Measurements from ENCODE around the gene RGR. TPM values are rescaled to one million over a fixed set of nuclear protein-coding genes. Genes with fewer than 3 reads are reported as not detected.

The RGR gene
- total RNA-seq, 1 experiment from 2014 or later = not detected

- in situ Hi-C loops (cut with HindIII; ENCODE audit: low pct_unique_long_range_greater_than_20kb, low sequenced_read_pairs) = no loop called here
- no peak for DNase-seq (ENCODE audit: low read depth, low spot score)
Measured at GRCh38 chr10:84204610-84205009, 40.2 kb upstream of the RGR start.

More at GRCh38 chr10:84204610-84205009, 40.2 kb upstream of the RGR start:
- Histone ChIP-seq H3K4me3 (ENCODE audit: low read depth in 2 of 2, low read length in 2 of 2) (no peak overlapping the region), H3K27me3 (ENCODE audit: control insufficient read depth, insufficient read depth, low read length) (peaks cover 20% of the 10 kb centered on the region), H3K36me3 (ENCODE audit: control insufficient read depth, insufficient read depth, low read length) (no peaks in the 10 kb centered on the region), H3K4me1 (ENCODE audit: control insufficient read depth, insufficient read depth, low read length) (no peaks in the 10 kb centered on the region), H3K27ac (ENCODE audit: low read length) (no peak overlapping the region), H3K9me3 (ENCODE audit: control insufficient read depth, insufficient read depth, low read depth, low read length) (no peaks in the 10 kb centered on the region)
- BruUV-seq (replicated peaks) = no TSS peak
- intact Hi-C loops (cut with micrococcal nuclease; ENCODE audit: unreplicated experiment) = loop anchor here (5.0 kb wide), 1 partner anchor 57 kb away; no protein-coding TSS in a partner anchor
- TF ChIP-seq TCF7L2 (IDR thresholded peaks at IDR 0.05; ENCODE audit: low read depth, low read length) = no peak
- no peak for TF ChIP-seq REST (IDR thresholded peaks at IDR 0.05; ENCODE audit: insufficient read depth in 1 of 2, low read depth in 2 of 2, low read length in 1 of 2)
- TF ChIP-seq POLR2AphosphoS5 (IDR thresholded peaks at IDR 0.05; ENCODE audit: low read depth, low read length) = no peak
- TF ChIP-seq CTCF (IDR thresholded peaks at IDR 0.05) = no peak
- no peak for TF ChIP-seq SIN3A (IDR thresholded peaks at IDR 0.05; ENCODE audit: borderline replicate concordance, insufficient read depth, low read depth, low read length)
- ChIA-PET CTCF (interaction anchor here (0.8 to 1.4 kb wide), 2 partner anchors 32 to 57 kb away, joined by 4 to 8 read pairs; no protein-coding TSS in a partner anchor), POLR2A (no interaction called here)
- no peak for ATAC-seq
